Esophagus muscularis mucosa (tissue), 4 donors: Measurements from ENCODE around the gene MRPL51. TPM values are rescaled to one million over a fixed set of nuclear protein-coding genes. Genes with fewer than 3 reads are reported as not detected.

Experiments
- DNase-seq: peaks from one replicate; pipeline ENCODE4 v3.0.0-alpha.2; 2017; ENCODE audit errors: extremely low spot score
- H3K27ac ChIP-seq, 4 donors: fragments of 200-600 bp; sonication (generic); replicated peaks in 1 of 4; 1 replicate in 3 of 4; 2 replicates in 1 of 4; pipeline ENCODE4 v1.5.1; 2016 to 2019; ENCODE audit warnings: mild to moderate bottlenecking in 1 of 4
- H3K27me3 ChIP-seq, 4 donors: fragments of 200-600 bp; sonication (generic); one replicate each; pipeline versions ENCODE4 v1.5.1 to v1.6.0; 2016 to 2019
- H3K36me3 ChIP-seq, 4 donors: fragments of 200-600 bp; sonication (generic); one replicate each; pipeline ENCODE4 v1.5.1; 2016 to 2019
- H3K4me1 ChIP-seq, 4 donors: fragments of 200-600 bp; sonication (generic); one replicate each; pipeline ENCODE4 v1.5.1; 2016 to 2019
- H3K4me3 ChIP-seq, 4 donors: fragments of 200-600 bp; sonication (generic); 1 replicate in 2 of 4; 2 replicates in 2 of 4; pipeline ENCODE4 v1.5.1; 2016 to 2019; ENCODE audit warnings: mild to moderate bottlenecking in 4 of 4, moderate library complexity in 1 of 4
- H3K9me3 ChIP-seq, 4 donors: fragments of 200-600 bp; sonication (generic); 1 replicate in 3 of 4; 2 replicates in 1 of 4; pipeline ENCODE4 v1.5.1; 2016 to 2019
- CTCF ChIP-seq, 3 experiments: fragments of 200-600 bp in 2 of 3; fragments of 450-650 bp in 1 of 3; sonication (generic) in 2 of 3; IDR thresholded peaks; one replicate each; pipeline ENCODE4 v1.5.1; 2017 to 2019; ENCODE audit warnings: antibody characterized with exemption in 3 of 3, mild to moderate bottlenecking in 2 of 3, moderate library complexity in 1 of 3
- EP300 ChIP-seq: sonication (generic); formaldehyde crosslinking; IDR thresholded peaks from one replicate; pipeline ENCODE4 v1.6.1; 2017; ENCODE audit warnings: antibody characterized with exemption
- POLR2A ChIP-seq: fragments of 450-650 bp; IDR thresholded peaks from one replicate; pipeline ENCODE4 v1.6.1; 2017; ENCODE audit warnings: antibody characterized with exemption, moderate library complexity, mild to moderate bottlenecking, low read depth
- POLR2AphosphoS5 ChIP-seq, 2 donors: sonication (generic); formaldehyde crosslinking; IDR thresholded peaks; one replicate each; pipeline ENCODE4 v1.6.1; 2017; ENCODE audit warnings: antibody characterized with exemption in 2 of 2
- WGBS: methylation state at CpG from one replicate; pipeline ENCODE4 v1.1.5; 2018; 5-methylcytosine and 5-hydroxymethylcytosine counted together
- intact Hi-C: fragments of 100-400 bp; cut with DNase I; formaldehyde crosslinking; loops from one replicate; pipeline ENCODE4 v1.15.1; 2023
- total RNA-seq, 4 donors: library from RNA; depleted of rRNA; stranded (reverse); fragments of >200 nt; gene quantifications; one replicate each; pipeline versions ENCODE4 v1.1.0 to v1.2.1, GENCODE V29; 2016

The MRPL51 gene
- total RNA-seq, 4 donors from 2014 or later, result 62.3 to 105 (median 81.3) TPM

- intact Hi-C loops, result loop anchor here (2.0 to 5.0 kb wide), 3 partner anchors 37 to 200 kb away; partner anchors contain the start of genes NCAPD2 and VAMP1
- H3K36me3 ChIP-seq, result peaks cover 46 to 58% (median 54%) of the 10 kb centered on the region in 4 donors
These were observed 39.2 kb upstream of the MRPL51 start for GRCh38 chr12:6532051-6532926.

DNA sequence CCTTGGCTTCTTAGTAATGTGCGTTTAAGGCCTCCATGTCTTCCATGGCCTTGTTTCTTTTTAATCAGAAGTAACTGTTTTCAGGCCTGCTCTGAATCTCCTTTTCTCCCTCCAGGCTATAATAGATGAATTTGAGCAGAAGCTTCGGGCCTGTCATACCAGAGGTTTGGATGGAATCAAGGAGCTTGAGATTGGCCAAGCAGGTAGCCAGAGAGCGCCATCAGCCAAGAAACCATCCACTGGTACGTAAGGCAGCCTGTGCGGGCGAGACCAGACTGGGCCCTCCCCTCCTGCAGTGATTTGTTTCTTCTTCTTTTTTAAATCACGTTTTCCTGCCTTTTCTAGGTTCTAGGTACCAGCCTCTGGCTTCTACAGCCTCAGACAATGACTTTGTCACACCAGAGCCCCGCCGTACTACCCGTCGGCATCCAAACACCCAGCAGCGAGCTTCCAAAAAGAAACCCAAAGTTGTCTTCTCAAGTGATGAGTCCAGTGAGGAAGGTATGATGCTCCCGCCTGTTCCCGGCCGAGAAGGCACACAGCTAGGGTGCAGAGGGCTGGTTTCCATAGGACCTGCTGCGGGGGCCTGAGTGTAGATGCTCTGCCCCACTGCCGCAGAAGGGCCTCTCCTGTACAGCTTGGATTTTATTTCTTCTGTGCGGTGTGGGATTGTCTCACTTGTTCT lies 37.7 kb upstream of the MRPL51 start:
- no peak for DNase-seq
- Histone ChIP-seq H3K36me3 (peaks cover 52 to 59% (median 55%) of the 10 kb centered on the region in 4 donors), H3K9me3 (no peaks in the 10 kb centered on the region), H3K27ac (peak overlapping the region in 3 of 4 donors; percentile 93 to 99 (median 93)), H3K4me3 (no peak overlapping the region), H3K4me1 (peaks cover 18 to 32% (median 31%) of the 10 kb centered on the region in 4 donors), H3K27me3 (no peaks in the 10 kb centered on the region)
- intact Hi-C loops, result loop anchor here (5.0 kb wide), 1 partner anchor 198 kb away; no protein-coding TSS in a partner anchor
- WGBS, result 92% methylated on average over 18 of the region's 18 CpGs
- TF ChIP-seq CTCF (IDR thresholded peaks at IDR 0.05) (no peak), POLR2A (no peak), EP300 (no peak), POLR2AphosphoS5 (IDR thresholded peaks at IDR 0.05) (no peak)

More at GRCh38 chr12:6532051-6532926, 39.2 kb upstream of the MRPL51 start:
- DNase-seq, result no peak
- WGBS, result 18% methylated on average over 15 of the region's 20 CpGs
- Histone ChIP-seq H3K27me3 (no peaks in the 10 kb centered on the region), H3K9me3 (no peaks in the 10 kb centered on the region), H3K4me1 (peaks cover 34 to 48% (median 46%) of the 10 kb centered on the region in 4 donors), H3K4me3 (peak overlapping the region; percentile 76 to 98 (median 80)), H3K27ac (peak overlapping the region; percentile 93 to 99 (median 94))
- TF ChIP-seq POLR2AphosphoS5 (IDR thresholded peaks at IDR 0.05), result peak; percentile 83 to 89
- TF ChIP-seq CTCF (IDR thresholded peaks at IDR 0.05), result no peak
- peak; percentile 1 for TF ChIP-seq POLR2A

- Histone ChIP-seq H3K27me3 (no peaks in the 10 kb centered on the region), H3K27ac (peak overlapping the region in 1 of 4 donors; percentile 14), H3K4me3 (no peak overlapping the region), H3K9me3 (no peaks in the 10 kb centered on the region), H3K4me1 (peaks cover 15 to 27% (median 26%) of the 10 kb centered on the region in 4 donors), H3K36me3 (peaks cover 54 to 72% (median 66%) of the 10 kb centered on the region in 4 donors)
- DNase-seq, result no peak
- TF ChIP-seq POLR2A, result no peak
- intact Hi-C loops, result no loop called here
- WGBS, result 85% methylated on average over 5 of the region's 9 CpGs
These were observed 36.3 kb upstream of the MRPL51 start for GRCh38 chr12:6529291-6529737.

DNA sequence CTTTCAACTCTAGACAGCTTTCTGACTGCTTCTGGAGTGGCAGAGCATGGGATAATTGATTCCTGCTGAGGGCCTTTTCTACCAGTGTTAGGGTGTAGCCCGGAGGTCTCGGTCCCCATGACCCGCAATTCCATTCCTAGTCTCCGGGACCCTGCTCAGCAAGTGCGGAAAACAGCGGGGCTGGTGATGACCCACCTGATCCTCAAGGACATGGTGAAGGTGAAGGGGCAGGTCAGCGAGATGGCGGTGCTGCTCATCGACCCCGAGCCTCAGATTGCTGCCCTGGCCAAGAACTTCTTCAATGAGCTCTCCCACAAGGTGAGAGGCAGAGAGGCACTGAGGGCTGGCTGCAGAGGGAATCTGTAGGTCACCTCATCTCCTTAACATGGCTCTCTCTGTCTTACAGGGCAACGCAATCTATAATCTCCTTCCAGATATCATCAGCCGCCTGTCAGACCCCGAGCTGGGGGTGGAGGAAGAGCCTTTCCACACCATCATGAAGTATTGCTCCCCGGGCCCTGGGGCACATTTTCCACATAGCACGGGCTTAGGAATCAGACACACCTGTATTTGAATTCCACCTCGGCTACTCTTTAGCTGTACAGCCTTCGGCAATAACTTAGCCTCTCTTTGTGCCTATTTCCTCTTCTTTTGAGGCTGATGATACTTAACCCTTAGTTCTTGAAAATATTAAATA lies 35.6 kb upstream of the MRPL51 start:
- 88% methylated on average over 13 of the region's 17 CpGs for WGBS
- H3K4me3 ChIP-seq, result no peak overlapping the region
- no peak for DNase-seq
- intact Hi-C loops, result no loop called here
- peaks cover 59 to 79% (median 71%) of the 10 kb centered on the region in 4 donors for H3K36me3 ChIP-seq
- H3K9me3 ChIP-seq, result no peaks in the 10 kb centered on the region
- no peaks in the 10 kb centered on the region for H3K27me3 ChIP-seq
- peaks cover 15 to 23% (median 22%) of the 10 kb centered on the region in 4 donors for H3K4me1 ChIP-seq
- peak overlapping the region in 1 of 4 donors; percentile 16 for H3K27ac ChIP-seq
- TF ChIP-seq CTCF (IDR thresholded peaks at IDR 0.05), result no peak
